ENCODE measurements around the gene MTMR10. TPM values are rescaled to one million over a fixed set of nuclear protein-coding genes. Genes with fewer than 3 reads are reported as not detected.

The MTMR10 gene
- total and polyA plus RNA-seq, 2 donors = 17.2 to 19.8 TPM

GRCh38 chr15:30999729-31000128 lies 8.3 kb upstream of the MTMR10 start:
- Histone ChIP-seq H3K36me3 (ENCODE audit: control insufficient read depth in 2 of 2, insufficient read depth in 2 of 2, low read length in 1 of 2) (no peaks in the 10 kb centered on the region), H3K27ac (ENCODE audit: low read depth in 1 of 2, low read length in 1 of 2) (no peak overlapping the region), H3K4me3 (ENCODE audit: low read length in 2 of 2) (no peak overlapping the region), H3K9me3 (ENCODE audit: control insufficient read depth in 2 of 2, insufficient read depth in 1 of 2, low read length in 1 of 2) (no peaks in the 10 kb centered on the region), H3K27me3 (ENCODE audit: control insufficient read depth in 2 of 2, insufficient read depth in 1 of 2, low read length in 1 of 2) (no peaks in the 10 kb centered on the region), H3K4me1 (ENCODE audit: control insufficient read depth in 2 of 2, insufficient read depth in 2 of 2, low read length in 2 of 2) (no peaks in the 10 kb centered on the region)
- DNase-seq (ENCODE audit: low read depth in 6 of 9, low spot score in 9 of 9) = no peak
- 97% methylated on average over 3 of the region's 3 CpGs for WGBS

DNA sequence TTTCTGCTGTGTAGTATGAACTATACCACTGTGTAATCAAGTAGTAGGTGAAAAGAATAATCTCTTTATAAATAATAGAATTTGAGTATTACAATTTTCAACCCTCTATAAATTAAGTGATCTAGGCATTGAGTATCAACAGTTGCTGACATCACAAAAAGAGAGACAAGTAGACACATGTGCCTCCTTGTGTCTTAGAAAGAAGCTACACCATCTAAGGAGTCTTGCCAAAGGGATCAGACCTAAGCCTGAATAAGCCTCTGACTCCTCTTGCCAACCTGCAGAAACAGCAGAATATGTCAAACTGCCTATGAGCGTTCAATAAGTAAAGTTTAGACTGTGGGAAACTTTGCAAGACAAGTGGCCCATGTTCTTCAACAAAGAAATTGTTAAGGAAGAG lies 5.8 kb upstream of the MTMR10 start:
- no peak for DNase-seq (ENCODE audit: low read depth in 6 of 9, low spot score in 9 of 9)
- Histone ChIP-seq H3K27me3 (ENCODE audit: control insufficient read depth in 2 of 2, insufficient read depth in 1 of 2, low read length in 1 of 2) (no peaks in the 10 kb centered on the region), H3K4me1 (ENCODE audit: control insufficient read depth in 2 of 2, insufficient read depth in 2 of 2, low read length in 2 of 2) (peaks cover under 1 to 2% of the 10 kb centered on the region in 2 donors), H3K9me3 (ENCODE audit: control insufficient read depth in 2 of 2, insufficient read depth in 1 of 2, low read length in 1 of 2) (no peaks in the 10 kb centered on the region), H3K27ac (ENCODE audit: low read depth in 1 of 2, low read length in 1 of 2) (no peak overlapping the region), H3K36me3 (ENCODE audit: control insufficient read depth in 2 of 2, insufficient read depth in 2 of 2, low read length in 1 of 2) (no peaks in the 10 kb centered on the region), H3K4me3 (ENCODE audit: low read length in 2 of 2) (no peak overlapping the region)
- WGBS = 96% methylated on average over 1 of the region's 1 CpG

GRCh38 chr15:30992249-30992864 lies 929 bp upstream of the MTMR10 start:
- 88% methylated on average over 7 of the region's 7 CpGs for WGBS
- peaks cover 13 to 18% of the 10 kb centered on the region in 2 donors for H3K4me1 ChIP-seq (ENCODE audit: control insufficient read depth in 2 of 2, insufficient read depth in 2 of 2, low read length in 2 of 2)

DNA sequence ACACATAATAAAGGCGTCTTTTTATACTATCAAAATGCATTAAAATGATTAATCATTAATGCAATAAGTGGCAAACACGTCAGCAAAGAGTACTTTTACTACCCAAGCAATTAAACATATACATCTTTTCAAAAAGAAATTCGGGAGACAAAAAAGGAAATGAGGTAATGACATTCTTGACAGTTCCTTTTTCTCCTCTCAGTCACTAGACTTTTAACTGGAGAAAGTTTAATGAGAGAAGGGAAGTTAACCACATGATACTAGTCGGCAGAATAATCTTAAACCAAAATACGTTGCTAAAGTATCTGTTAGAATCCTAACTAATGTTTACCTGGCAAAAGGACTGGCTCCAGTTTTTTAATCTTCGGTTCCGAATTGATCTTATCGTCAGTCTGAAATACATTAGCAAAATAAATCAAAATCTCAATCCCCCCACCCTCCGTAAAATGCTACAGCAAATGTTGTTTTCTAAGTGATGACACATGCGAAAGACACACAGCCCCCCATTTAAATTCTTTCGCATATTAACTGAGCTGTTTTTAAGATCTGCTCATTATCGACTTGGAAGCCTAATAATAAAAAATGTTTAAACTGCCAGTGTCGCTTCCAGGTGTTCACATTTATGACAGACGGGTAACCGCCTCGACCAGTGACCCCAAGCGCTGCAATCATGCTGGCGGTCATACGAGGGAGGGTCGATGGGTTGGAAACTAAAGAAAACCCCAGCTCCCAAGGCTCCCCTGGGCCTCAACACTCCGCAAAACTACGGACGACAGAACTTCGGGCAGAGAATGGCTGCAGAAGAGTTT lies 778 bp downstream of the MTMR10 start:
- H3K36me3 ChIP-seq (ENCODE audit: control insufficient read depth in 2 of 2, insufficient read depth in 2 of 2, low read length in 1 of 2) = peaks cover 11 to 18% of the 10 kb centered on the region in 2 donors
- H3K4me1 ChIP-seq (ENCODE audit: control insufficient read depth in 2 of 2, insufficient read depth in 2 of 2, low read length in 2 of 2) = peaks cover 18 to 20% of the 10 kb centered on the region in 2 donors
- no peaks in the 10 kb centered on the region for H3K27me3 ChIP-seq (ENCODE audit: control insufficient read depth in 2 of 2, insufficient read depth in 1 of 2, low read length in 1 of 2)
- WGBS = 4% methylated on average over 24 of the region's 24 CpGs
- DNase-seq (ENCODE audit: low read depth in 6 of 9, low spot score in 9 of 9) = peak in 1 of 9 donors; percentile 43
- H3K4me3 ChIP-seq (ENCODE audit: low read length in 2 of 2) = peak overlapping the region; percentile 93 to 97
- peak overlapping the region; percentile 92 to 94 for H3K27ac ChIP-seq (ENCODE audit: low read depth in 1 of 2, low read length in 1 of 2)
- no peaks in the 10 kb centered on the region for H3K9me3 ChIP-seq (ENCODE audit: control insufficient read depth in 2 of 2, insufficient read depth in 1 of 2, low read length in 1 of 2)

More at GRCh38 chr15:30992249-30992864, 929 bp upstream of the MTMR10 start:
- peaks cover 3% of the 10 kb centered on the region in 2 donors for H3K36me3 ChIP-seq (ENCODE audit: control insufficient read depth in 2 of 2, insufficient read depth in 2 of 2, low read length in 1 of 2)
- H3K4me3 ChIP-seq (ENCODE audit: low read length in 2 of 2) = peak overlapping the region; percentile 72 to 93
- no peak for DNase-seq (ENCODE audit: low read depth in 6 of 9, low spot score in 9 of 9)
- H3K27ac ChIP-seq (ENCODE audit: low read depth in 1 of 2, low read length in 1 of 2) = peak overlapping the region; percentile 65 to 94
- H3K27me3 ChIP-seq (ENCODE audit: control insufficient read depth in 2 of 2, insufficient read depth in 1 of 2, low read length in 1 of 2) = no peaks in the 10 kb centered on the region
- no peaks in the 10 kb centered on the region for H3K9me3 ChIP-seq (ENCODE audit: control insufficient read depth in 2 of 2, insufficient read depth in 1 of 2, low read length in 1 of 2)

DNA sequence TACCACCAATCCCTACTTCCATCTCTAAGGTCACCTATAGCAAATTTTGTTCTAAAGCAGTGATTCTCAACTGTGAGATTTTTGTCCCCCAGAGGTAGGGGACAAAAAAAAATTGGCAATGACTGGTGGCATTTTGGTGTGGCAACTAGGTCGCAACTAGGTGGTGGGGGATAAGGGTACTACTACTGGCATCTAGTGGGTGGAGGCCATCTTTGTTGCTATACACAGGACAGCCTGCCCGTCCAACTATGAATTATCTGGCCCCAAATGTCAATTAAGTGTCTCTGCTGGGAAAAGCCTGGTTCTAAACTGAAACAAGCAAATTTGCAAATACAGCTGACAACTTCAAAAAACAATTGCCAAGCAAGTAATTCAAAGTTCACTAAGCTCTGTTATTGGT lies 1.4 kb downstream of the MTMR10 start:
- H3K36me3 ChIP-seq (ENCODE audit: control insufficient read depth in 2 of 2, insufficient read depth in 2 of 2, low read length in 1 of 2) = peaks cover 16 to 24% of the 10 kb centered on the region in 2 donors
- H3K27me3 ChIP-seq (ENCODE audit: control insufficient read depth in 2 of 2, insufficient read depth in 1 of 2, low read length in 1 of 2) = no peaks in the 10 kb centered on the region
- H3K27ac ChIP-seq (ENCODE audit: low read depth in 1 of 2, low read length in 1 of 2) = peak overlapping the region in 1 of 2 donors; percentile 92
- peaks cover 19 to 21% of the 10 kb centered on the region in 2 donors for H3K4me1 ChIP-seq (ENCODE audit: control insufficient read depth in 2 of 2, insufficient read depth in 2 of 2, low read length in 2 of 2)
- 87% methylated on average over 2 of the region's 2 CpGs for WGBS
- DNase-seq (ENCODE audit: low read depth in 6 of 9, low spot score in 9 of 9) = no peak
- no peaks in the 10 kb centered on the region for H3K9me3 ChIP-seq (ENCODE audit: control insufficient read depth in 2 of 2, insufficient read depth in 1 of 2, low read length in 1 of 2)
- peak overlapping the region; percentile 93 to 97 for H3K4me3 ChIP-seq (ENCODE audit: low read length in 2 of 2)

GRCh38 chr15:30985081-30985531 lies 6.3 kb downstream of the MTMR10 start:
- 79% methylated on average over 3 of the region's 3 CpGs for WGBS
- H3K36me3 ChIP-seq (ENCODE audit: control insufficient read depth in 2 of 2, insufficient read depth in 2 of 2, low read length in 1 of 2) = peaks cover 36 to 57% of the 10 kb centered on the region in 2 donors

DNA sequence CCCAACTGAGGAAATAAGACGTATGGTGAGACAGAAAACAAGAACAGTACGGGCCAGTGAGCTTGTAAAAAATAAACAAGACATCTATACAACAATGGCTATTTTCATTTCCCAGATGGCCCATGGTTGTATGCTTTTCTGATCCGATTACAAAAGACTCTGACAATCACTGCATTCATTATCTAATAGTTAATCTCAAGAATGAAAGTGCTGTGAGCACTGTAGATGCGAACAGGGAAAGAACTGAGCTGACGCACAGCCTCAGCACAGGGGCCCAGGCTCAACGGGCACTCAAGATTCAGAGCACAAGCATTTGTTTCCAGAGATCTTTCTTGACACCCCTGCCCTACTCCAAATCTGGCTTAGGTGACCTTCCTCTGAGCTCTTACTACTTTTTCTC lies 6.9 kb downstream of the MTMR10 start:
- WGBS = 93% methylated on average over 6 of the region's 6 CpGs
- no peaks in the 10 kb centered on the region for H3K9me3 ChIP-seq (ENCODE audit: control insufficient read depth in 2 of 2, insufficient read depth in 1 of 2, low read length in 1 of 2)
- H3K27ac ChIP-seq (ENCODE audit: low read depth in 1 of 2, low read length in 1 of 2) = no peak overlapping the region
- H3K4me1 ChIP-seq (ENCODE audit: control insufficient read depth in 2 of 2, insufficient read depth in 2 of 2, low read length in 2 of 2) = peaks cover 11 to 13% of the 10 kb centered on the region in 2 donors
- peaks cover 41 to 63% of the 10 kb centered on the region in 2 donors for H3K36me3 ChIP-seq (ENCODE audit: control insufficient read depth in 2 of 2, insufficient read depth in 2 of 2, low read length in 1 of 2)
- no peaks in the 10 kb centered on the region for H3K27me3 ChIP-seq (ENCODE audit: control insufficient read depth in 2 of 2, insufficient read depth in 1 of 2, low read length in 1 of 2)
- DNase-seq (ENCODE audit: low read depth in 6 of 9, low spot score in 9 of 9) = no peak
- H3K4me3 ChIP-seq (ENCODE audit: low read length in 2 of 2) = no peak overlapping the region

More at GRCh38 chr15:30985081-30985531, 6.3 kb downstream of the MTMR10 start:
- Histone ChIP-seq H3K9me3 (ENCODE audit: control insufficient read depth in 2 of 2, insufficient read depth in 1 of 2, low read length in 1 of 2) (no peaks in the 10 kb centered on the region), H3K4me3 (ENCODE audit: low read length in 2 of 2) (no peak overlapping the region), H3K4me1 (ENCODE audit: control insufficient read depth in 2 of 2, insufficient read depth in 2 of 2, low read length in 2 of 2) (peaks cover 16 to 17% of the 10 kb centered on the region in 2 donors), H3K27ac (ENCODE audit: low read depth in 1 of 2, low read length in 1 of 2) (no peak overlapping the region), H3K27me3 (ENCODE audit: control insufficient read depth in 2 of 2, insufficient read depth in 1 of 2, low read length in 1 of 2) (no peaks in the 10 kb centered on the region)
- DNase-seq (ENCODE audit: low read depth in 6 of 9, low spot score in 9 of 9) = no peak

DNA sequence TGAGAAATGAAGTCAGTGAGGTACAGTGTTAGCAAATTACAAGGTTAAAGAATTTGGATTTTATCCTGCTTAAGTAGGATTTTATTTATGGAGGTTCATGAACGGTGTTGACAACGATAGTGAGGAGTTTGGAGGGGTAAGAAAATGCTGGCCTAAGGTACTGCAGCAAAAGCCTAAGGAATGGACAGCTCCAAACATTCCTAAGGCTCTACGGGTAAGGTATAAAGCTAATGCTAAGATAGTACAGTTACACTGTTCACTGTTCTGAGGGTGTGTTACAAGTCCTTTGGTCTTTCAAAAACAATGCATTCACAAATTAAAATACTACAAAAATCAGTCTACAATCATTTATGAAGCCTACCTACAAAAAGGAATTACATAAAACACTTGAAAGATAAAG lies 7.3 kb downstream of the MTMR10 start:
- 96% methylated on average over 3 of the region's 3 CpGs for WGBS
- Histone ChIP-seq H3K4me3 (ENCODE audit: low read length in 2 of 2) (no peak overlapping the region), H3K36me3 (ENCODE audit: control insufficient read depth in 2 of 2, insufficient read depth in 2 of 2, low read length in 1 of 2) (peaks cover 42 to 63% of the 10 kb centered on the region in 2 donors), H3K4me1 (ENCODE audit: control insufficient read depth in 2 of 2, insufficient read depth in 2 of 2, low read length in 2 of 2) (peaks cover 11 to 13% of the 10 kb centered on the region in 2 donors), H3K9me3 (ENCODE audit: control insufficient read depth in 2 of 2, insufficient read depth in 1 of 2, low read length in 1 of 2) (no peaks in the 10 kb centered on the region), H3K27ac (ENCODE audit: low read depth in 1 of 2, low read length in 1 of 2) (no peak overlapping the region), H3K27me3 (ENCODE audit: control insufficient read depth in 2 of 2, insufficient read depth in 1 of 2, low read length in 1 of 2) (no peaks in the 10 kb centered on the region)
- DNase-seq (ENCODE audit: low read depth in 6 of 9, low spot score in 9 of 9) = no peak

DNA sequence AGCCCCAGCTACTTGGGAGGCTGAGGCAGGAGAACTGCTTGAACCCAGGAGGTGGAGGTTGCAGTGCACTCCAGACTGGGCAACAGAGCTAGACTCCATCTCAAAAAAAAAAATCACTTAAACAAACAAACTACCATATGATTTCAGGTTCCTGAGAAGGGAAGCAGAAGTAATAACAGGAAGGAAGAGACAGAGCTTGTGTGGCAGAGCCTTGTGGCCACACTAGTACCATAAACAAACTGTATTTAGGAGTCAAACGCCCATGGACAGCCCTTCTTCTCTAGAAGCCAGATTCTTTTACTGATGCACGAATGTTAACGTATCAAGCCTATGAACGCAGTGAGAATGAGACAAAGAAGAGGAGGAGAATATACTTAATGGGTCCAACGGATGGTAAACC lies 12.0 kb downstream of the MTMR10 start:
- WGBS = 88% methylated on average over 5 of the region's 5 CpGs
- H3K4me3 ChIP-seq (ENCODE audit: low read length in 2 of 2) = no peak overlapping the region
- no peak for DNase-seq (ENCODE audit: low read depth in 6 of 9, low spot score in 9 of 9)
- no peaks in the 10 kb centered on the region for H3K4me1 ChIP-seq (ENCODE audit: control insufficient read depth in 2 of 2, insufficient read depth in 2 of 2, low read length in 2 of 2)
- H3K9me3 ChIP-seq (ENCODE audit: control insufficient read depth in 2 of 2, insufficient read depth in 1 of 2, low read length in 1 of 2) = no peaks in the 10 kb centered on the region
- H3K27me3 ChIP-seq (ENCODE audit: control insufficient read depth in 2 of 2, insufficient read depth in 1 of 2, low read length in 1 of 2) = no peaks in the 10 kb centered on the region
- no peak overlapping the region for H3K27ac ChIP-seq (ENCODE audit: low read depth in 1 of 2, low read length in 1 of 2)
- peaks cover 22 to 58% of the 10 kb centered on the region in 2 donors for H3K36me3 ChIP-seq (ENCODE audit: control insufficient read depth in 2 of 2, insufficient read depth in 2 of 2, low read length in 1 of 2)

All from thymus (tissue), 11 donors.